Peyer's patch (tissue), 4 donors: ENCODE data around the gene ZBTB11. TPM values are rescaled to one million over a fixed set of nuclear protein-coding genes. Genes with fewer than 3 reads are reported as not detected.

Source experiments
- DNase-seq, 3 donors: peaks; one replicate each; pipeline ENCODE4 v3.0.0-alpha.2; 2017 to 2019
- H3K27ac ChIP-seq, 4 donors: fragments of 200-600 bp; sonication (generic); one replicate each; pipeline ENCODE4 v1.5.1; 2016 to 2019
- H3K27me3 ChIP-seq, 2 donors: fragments of 200-600 bp; sonication (generic); one replicate each; pipeline ENCODE4 v1.5.1; 2019
- H3K36me3 ChIP-seq, 3 donors: fragments of 200-600 bp; sonication (generic); one replicate each; pipeline ENCODE4 v1.5.1; 2016 to 2019
- H3K4me1 ChIP-seq, 4 donors: fragments of 200-600 bp; sonication (generic); one replicate each; pipeline ENCODE4 v1.5.1; 2016 to 2019
- H3K4me3 ChIP-seq, 4 donors: fragments of 200-600 bp; sonication (generic); 1 replicate in 3 of 4; 2 replicates in 1 of 4; pipeline ENCODE4 v1.5.1; 2016 to 2019; ENCODE audit warnings: mild to moderate bottlenecking in 1 of 4
- H3K9me3 ChIP-seq, 4 donors: fragments of 200-600 bp; sonication (generic); one replicate each; pipeline ENCODE4 v1.5.1; 2016 to 2019; ENCODE audit warnings: mild to moderate bottlenecking in 1 of 4
- CTCF ChIP-seq, 6 experiments: fragments of 450-650 bp in 4 of 6; fragments of 200-600 bp in 2 of 6; sonication (generic) in 1 of 6; IDR thresholded peaks; one replicate each; pipeline ENCODE4 v1.5.1; 2017 to 2019; ENCODE audit warnings: antibody characterized with exemption in 6 of 6, mild to moderate bottlenecking in 3 of 6, moderate library complexity in 1 of 6
- POLR2A ChIP-seq, 2 donors: fragments of 450-650 bp; IDR thresholded peaks; one replicate each; pipeline ENCODE4 v1.5.1; 2017; ENCODE audit warnings: antibody characterized with exemption in 2 of 2, mild to moderate bottlenecking in 2 of 2, moderate library complexity in 2 of 2
- total RNA-seq, 4 donors: library from RNA; depleted of rRNA; stranded (reverse); fragments of >200 nt; gene quantifications; one replicate each; pipeline ENCODE4 v1.1.0, GENCODE V29; 2016

The ZBTB11 gene
- total RNA-seq, 4 donors from 2014 or later = 15.5 to 25.5 (median 22.9) TPM

- H3K36me3 ChIP-seq = peaks cover 0 to 91% (median 0%) of the 10 kb centered on the region in 3 donors
Measured at GRCh38 chr3:101665851-101666250, 11.1 kb downstream of the ZBTB11 start.

GRCh38 chr3:101665357-101665756, 11.6 kb downstream of the ZBTB11 start:
- TF ChIP-seq CTCF (IDR thresholded peaks at IDR 0.05) (no peak), POLR2A (IDR thresholded peaks at IDR 0.05) (no peak)
- H3K27me3 ChIP-seq = no peaks in the 10 kb centered on the region
- H3K9me3 ChIP-seq = no peaks in the 10 kb centered on the region
- no peak for DNase-seq
- H3K4me3 ChIP-seq = no peak overlapping the region
- H3K36me3 ChIP-seq = peaks cover 0 to 90% (median 0%) of the 10 kb centered on the region in 3 donors
- no peaks in the 10 kb centered on the region for H3K4me1 ChIP-seq
- no peak overlapping the region for H3K27ac ChIP-seq

More at GRCh38 chr3:101665851-101666250, 11.1 kb downstream of the ZBTB11 start:
- Histone ChIP-seq H3K27ac (no peak overlapping the region), H3K4me1 (no peaks in the 10 kb centered on the region), H3K4me3 (no peak overlapping the region), H3K27me3 (no peaks in the 10 kb centered on the region), H3K9me3 (no peaks in the 10 kb centered on the region)
- DNase-seq = no peak
- TF ChIP-seq CTCF (IDR thresholded peaks at IDR 0.05) (no peak), POLR2A (IDR thresholded peaks at IDR 0.05) (no peak)

- peaks cover 0 to 91% (median 0%) of the 10 kb centered on the region in 3 donors for H3K36me3 ChIP-seq
- H3K4me3 ChIP-seq = no peak overlapping the region
- H3K27ac ChIP-seq = no peak overlapping the region
- DNase-seq = no peak
- no peaks in the 10 kb centered on the region for H3K4me1 ChIP-seq
- no peaks in the 10 kb centered on the region for H3K9me3 ChIP-seq
- no peak for TF ChIP-seq CTCF (IDR thresholded peaks at IDR 0.05)
- TF ChIP-seq POLR2A (IDR thresholded peaks at IDR 0.05) = no peak
- no peaks in the 10 kb centered on the region for H3K27me3 ChIP-seq
Measured at GRCh38 chr3:101660714-101661113, 16.2 kb downstream of the ZBTB11 start.

GRCh38 chr3:101656651-101657050, 20.3 kb downstream of the ZBTB11 start:
- DNase-seq = no peak
- no peaks in the 10 kb centered on the region for H3K9me3 ChIP-seq
- no peak overlapping the region for H3K27ac ChIP-seq
- H3K4me3 ChIP-seq = no peak overlapping the region
- no peaks in the 10 kb centered on the region for H3K4me1 ChIP-seq
- H3K36me3 ChIP-seq = peaks cover 0 to 92% (median 0%) of the 10 kb centered on the region in 3 donors
- TF ChIP-seq CTCF (IDR thresholded peaks at IDR 0.05) (no peak), POLR2A (IDR thresholded peaks at IDR 0.05) (no peak)
- H3K27me3 ChIP-seq = no peaks in the 10 kb centered on the region

GRCh38 chr3:101646726-101647125, 30.2 kb downstream of the ZBTB11 start:
- DNase-seq = no peak
- peaks cover 0 to 35% (median 0%) of the 10 kb centered on the region in 3 donors for H3K36me3 ChIP-seq
- no peaks in the 10 kb centered on the region for H3K4me1 ChIP-seq
- H3K27ac ChIP-seq = no peak overlapping the region
- no peaks in the 10 kb centered on the region for H3K27me3 ChIP-seq
- no peak overlapping the region for H3K4me3 ChIP-seq
- H3K9me3 ChIP-seq = no peaks in the 10 kb centered on the region
- TF ChIP-seq CTCF (IDR thresholded peaks at IDR 0.05) (no peak), POLR2A (IDR thresholded peaks at IDR 0.05) (no peak)
